K562 (cell line): ENCODE results near the gene ARAP1. TPM values are rescaled to one million over a fixed set of nuclear protein-coding genes. Genes with fewer than 3 reads are reported as not detected.

Source experiments
- CBX5 ChIP-seq: IDR thresholded peaks from 2 replicates; pipeline ENCODE4 v1.6.1; 2014; ENCODE audit warnings: low read depth, borderline replicate concordance
- E2F6 ChIP-seq, 2 experiments: IDR thresholded peaks; 2 replicates each; pipeline ENCODE4 v1.6.1; 2011; ENCODE audit warnings: borderline replicate concordance in 1 of 2, control low read depth in 1 of 2, low read depth in 1 of 2, low read length in 1 of 2, mild to moderate bottlenecking in 1 of 2, mixed read lengths in 1 of 2, moderate library complexity in 1 of 2; ENCODE audit not compliant: insufficient read depth in 1 of 2, insufficient read length in 1 of 2, poor library complexity in 1 of 2, severe bottlenecking in 1 of 2; ENCODE audit errors: extremely low read depth in 1 of 2
- GABPB1 ChIP-seq: sonication (generic); formaldehyde crosslinking; IDR thresholded peaks from 2 replicates; pipeline ENCODE4 v1.8.0; 2022; ENCODE audit warnings: mild to moderate bottlenecking, missing genetic modification reagents
- GABPB2 ChIP-seq: fragments of 250-450 bp; sonication (Bioruptor Pico); conservative IDR thresholded peaks from 2 replicates; pipeline ENCODE4 v1.5.1; 2021; ENCODE audit warnings: mild to moderate bottlenecking
- ID3 ChIP-seq, 2 experiments: fragments of 250-450 bp in 1 of 2; fragments of 450-650 bp in 1 of 2; sonication (Bioruptor Pico) in 1 of 2; IDR thresholded peaks; 2 replicates each; pipeline versions ENCODE4 v1.6.1 to v1.8.0; 2016 to 2021; ENCODE audit warnings: mild to moderate bottlenecking in 2 of 2, moderate library complexity in 2 of 2, missing compliant biosample characterization in 1 of 2, missing genetic modification characterization in 1 of 2
- POLR2AphosphoS2 ChIP-seq: IDR thresholded peaks from 2 replicates; pipeline ENCODE4 v1.6.1; 2012; ENCODE audit warnings: low read length, improper control_type of control experiment
- SRF ChIP-seq, 2 experiments: fragments of 250-450, 450-650 bp in 1 of 2; sonication (Bioruptor Pico) in 1 of 2; sonication (generic) in 1 of 2; formaldehyde crosslinking; IDR thresholded peaks; 2 replicates each; pipeline versions ENCODE4 v1.5.0 to v1.5.1; 2020 to 2022; ENCODE audit warnings: mild to moderate bottlenecking in 1 of 2, missing genetic modification reagents in 1 of 2
- TBL1XR1 ChIP-seq, 2 experiments: IDR thresholded peaks; 2 replicates each; pipeline ENCODE4 v1.6.1; 2012; ENCODE audit warnings: improper control_type of control experiment in 2 of 2, low read length in 2 of 2, mild to moderate bottlenecking in 1 of 2
- XRCC5 ChIP-seq: fragments of 200-400 bp; formaldehyde crosslinking; IDR thresholded peaks from 2 replicates; pipeline ENCODE4 v1.6.1; 2017; ENCODE audit warnings: low read depth, mild to moderate bottlenecking, low read length
- ZNF431 ChIP-seq: sonication (generic); formaldehyde crosslinking; IDR thresholded peaks from 2 replicates; pipeline ENCODE4 v1.8.0; 2022; ENCODE audit warnings: mild to moderate bottlenecking, missing genetic modification reagents
- ZNF592 ChIP-seq: fragments of 450-650 bp; IDR thresholded peaks from 2 replicates; pipeline ENCODE4 v1.6.1; 2017; ENCODE audit warnings: antibody characterized with exemption, mild to moderate bottlenecking
- ZNF609 ChIP-seq: sonication (generic); formaldehyde crosslinking; IDR thresholded peaks from 2 replicates; pipeline ENCODE4 v1.8.1; 2023; ENCODE audit warnings: missing genetic modification reagents, mild to moderate bottlenecking, borderline replicate concordance
- ZNF740 ChIP-seq, 3 experiments: fragments of 200-800 bp in 1 of 3; sonication (Bioruptor generic) in 1 of 3; sonication (generic) in 1 of 3; formaldehyde crosslinking in 1 of 3; IDR thresholded peaks; 2 replicates each; pipeline versions ENCODE4 v1.6.1 to v1.8.0; 2016 to 2022; ENCODE audit warnings: mild to moderate bottlenecking in 2 of 3, missing compliant biosample characterization in 2 of 3, missing genetic modification characterization in 2 of 3, missing genetic modification reagents in 1 of 3
- polyA plus RNA-seq, 8 experiments: library from polyadenylated mRNA; depleted of rRNA in 4 of 8; stranded (reverse) in 5 of 8; unstranded in 3 of 8; fragments of >200 nt; fragmentation: Nextera tagmentation in 2 of 8; fragmentation: Illumina TruSeq in 1 of 8; extraction: Ambion mirVana in 2 of 8; extraction: Trizol in 1 of 8; gene quantifications; 2 replicates each; pipeline versions ENCODE4 v1.2.1 to v1.2.3, GENCODE V29; 2011 to 2014; ENCODE audit warnings: inconsistent platforms in 1 of 8, missing spikeins in 1 of 8
- total RNA-seq, 7 experiments: library from RNA; depleted of rRNA in 6 of 7; stranded (reverse); fragments of >200 nt in 6 of 7; fragmentation: Illumina TruSeq in 2 of 7; extraction: Trizol in 2 of 7; gene quantifications; 2 replicates each; pipeline versions ENCODE4 v1.2.1 to v1.2.3, GENCODE V29; 2011 to 2021; ENCODE audit warnings: low replicate concordance in 1 of 7

Gene ARAP1
- total and polyA plus RNA-seq, 9 of the 15 experiments (the other 6 are each of a cell fraction or from before 2014, with no cell fraction given): 0.23 to 67.0 (median 24.6) TPM

GRCh38 chr11:72741429-72741833 lies 10.8 kb downstream of the ARAP1 start (continued):
- peak; percentile 83; the same call in 1 of the 2 replicates for TF ChIP-seq ZNF609 (CRISPR knock-in tag)
- no peak for TF ChIP-seq POLR2AphosphoS2
- 0 out of 4 replicates have a peak, but pooled peaks of 1 of the 2 experiments have one; percentile 28 for TF ChIP-seq SRF (CRISPR knock-in tag; IDR thresholded peaks at IDR 0.05)
- no peak for TF ChIP-seq GABPB2 (CRISPR knock-in tag)
- peak; percentile 53; the same call in 1 of the 2 replicates for TF ChIP-seq GABPB1
- peak in 1 of 2 experiments; percentile 12 for TF ChIP-seq E2F6 (IDR thresholded peaks at IDR 0.05; ENCODE audit: borderline replicate concordance in 1 of 2, extremely low read depth in 1 of 2, insufficient read depth in 1 of 2, insufficient read length in 1 of 2, low read depth in 1 of 2, low read length in 1 of 2, poor library complexity in 1 of 2, severe bottlenecking in 1 of 2)
- TF ChIP-seq XRCC5: 0 out of 2 replicates have a peak, but pooled peaks have one; percentile 80
- TF ChIP-seq ID3 (CRISPR knock-in tag; IDR thresholded peaks at IDR 0.05): no peak
- no peak for TF ChIP-seq ID3 (tag; IDR thresholded peaks at IDR 0.05)
- TF ChIP-seq ZNF592: peak; percentile 75
- 0 out of 2 replicates have a peak, but pooled peaks have one; percentile 52 for TF ChIP-seq ZNF431
- TF ChIP-seq TBL1XR1 (IDR thresholded peaks at IDR 0.05; ENCODE audit: low read length in 2 of 2): 0 out of 4 replicates have a peak, but pooled peaks of 1 of the 2 experiments have one; percentile 11
- TF ChIP-seq CBX5: peak; percentile 29; the same call in 1 of the 2 replicates
- 0 out of 2 replicates have a peak, but pooled peaks have one; percentile 62 for TF ChIP-seq ZNF740 (CRISPR knock-in tag; IDR thresholded peaks at IDR 0.05)
- no peak for TF ChIP-seq ZNF740 (tag; IDR thresholded peaks at IDR 0.05)
